PC-9 (cell line): Measurements from ENCODE around the gene THUMPD3.

ENCODE experiments used
- EZH2 ChIP-seq: fragments of 200-600 bp; sonication (generic); IDR thresholded peaks from 2 replicates; pipeline ENCODE4 v1.8.0; 2017; ENCODE audit warnings: antibody characterized with exemption, low read depth
- TF ChIP-seq, protein P1 (sequence below): fragments of 200-600 bp; sonication (generic); conservative IDR thresholded peaks from 2 replicates; pipeline ENCODE4 v1.6.1; 2017; ENCODE audit warnings: mixed run types, antibody characterized with exemption, mild to moderate bottlenecking, moderate library complexity

DNA sequence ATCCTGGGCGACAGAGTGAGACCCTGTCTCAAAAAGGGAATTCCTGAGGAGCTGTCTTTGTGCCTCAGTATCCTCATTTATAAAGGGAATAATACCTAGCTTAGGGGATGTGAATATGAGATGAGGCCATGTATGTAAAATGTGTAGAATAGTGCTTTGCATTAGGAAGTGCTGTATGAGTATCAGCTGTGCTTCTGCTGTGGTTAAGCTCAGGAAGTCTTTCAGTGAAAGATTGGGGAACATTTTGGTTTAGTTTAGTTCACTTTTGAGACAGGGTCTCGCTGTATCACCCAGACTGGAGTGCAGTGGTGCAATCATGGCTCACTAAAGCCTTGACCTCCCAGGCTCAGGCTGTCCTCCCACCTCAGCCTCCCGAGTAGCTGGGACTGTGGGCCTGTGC lies 10.6 kb downstream of the THUMPD3 start:
- TF ChIP-seq, protein P1, sequence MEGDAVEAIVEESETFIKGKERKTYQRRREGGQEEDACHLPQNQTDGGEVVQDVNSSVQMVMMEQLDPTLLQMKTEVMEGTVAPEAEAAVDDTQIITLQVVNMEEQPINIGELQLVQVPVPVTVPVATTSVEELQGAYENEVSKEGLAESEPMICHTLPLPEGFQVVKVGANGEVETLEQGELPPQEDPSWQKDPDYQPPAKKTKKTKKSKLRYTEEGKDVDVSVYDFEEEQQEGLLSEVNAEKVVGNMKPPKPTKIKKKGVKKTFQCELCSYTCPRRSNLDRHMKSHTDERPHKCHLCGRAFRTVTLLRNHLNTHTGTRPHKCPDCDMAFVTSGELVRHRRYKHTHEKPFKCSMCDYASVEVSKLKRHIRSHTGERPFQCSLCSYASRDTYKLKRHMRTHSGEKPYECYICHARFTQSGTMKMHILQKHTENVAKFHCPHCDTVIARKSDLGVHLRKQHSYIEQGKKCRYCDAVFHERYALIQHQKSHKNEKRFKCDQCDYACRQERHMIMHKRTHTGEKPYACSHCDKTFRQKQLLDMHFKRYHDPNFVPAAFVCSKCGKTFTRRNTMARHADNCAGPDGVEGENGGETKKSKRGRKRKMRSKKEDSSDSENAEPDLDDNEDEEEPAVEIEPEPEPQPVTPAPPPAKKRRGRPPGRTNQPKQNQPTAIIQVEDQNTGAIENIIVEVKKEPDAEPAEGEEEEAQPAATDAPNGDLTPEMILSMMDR, result no peak
- no peak for TF ChIP-seq EZH2
